DND-41 (cell line): ENCODE measurements around the gene MERTK.

Experiments used
- ATAC-seq: fragments of 200-7000 bp; cut with Tn5 transposase; 3 replicates; pipeline ENCODE4 v1.9.1; 2021; ENCODE audit warnings: low read depth; ENCODE audit not compliant: insufficient read depth
- DNase-seq: peaks from one replicate; pipeline ENCODE4 v3.0.0-alpha.2; 2020
- H2AFZ ChIP-seq: 2 replicates; pipeline ENCODE4 v1.6.0; 2012; ENCODE audit warnings: low read depth, low read length
- H3K27ac ChIP-seq: 2 replicates; pipeline ENCODE4 v1.5.1; 2012; ENCODE audit warnings: low read length, inconsistent platforms
- H3K27me3 ChIP-seq: fragments of 200-600 bp; sonication (generic); 2 replicates; pipeline ENCODE4 v1.6.0; 2012; ENCODE audit warnings: low read length, mild to moderate bottlenecking, inconsistent platforms; ENCODE audit not compliant: insufficient read depth, poor library complexity
- H3K36me3 ChIP-seq: 2 replicates; pipeline ENCODE4 v1.5.1; 2012; ENCODE audit warnings: low read length, inconsistent platforms; ENCODE audit not compliant: insufficient read depth
- H3K4me1 ChIP-seq: 2 replicates; pipeline ENCODE4 v1.5.1; 2012; ENCODE audit warnings: mild to moderate bottlenecking, low read length; ENCODE audit not compliant: insufficient read depth
- H3K4me2 ChIP-seq: 2 replicates; pipeline ENCODE4 v1.6.0; 2012; ENCODE audit warnings: mild to moderate bottlenecking, moderate library complexity, low read length, inconsistent platforms; ENCODE audit not compliant: insufficient read depth
- H3K4me3 ChIP-seq, 2 experiments: fragments of 200-600 bp in 1 of 2; shearing (Covaris generic) in 1 of 2; 2 replicates each; pipeline ENCODE4 v1.5.1; 2012 to 2016; ENCODE audit warnings: inconsistent platforms in 2 of 2, low read length in 2 of 2, mild to moderate bottlenecking in 2 of 2, low read depth in 1 of 2, moderate library complexity in 1 of 2
- H3K79me2 ChIP-seq: 2 replicates; pipeline ENCODE4 v1.6.0; 2012; ENCODE audit warnings: low read length, inconsistent platforms; ENCODE audit not compliant: insufficient read depth
- H3K9ac ChIP-seq: 2 replicates; pipeline ENCODE4 v1.6.0; 2012; ENCODE audit warnings: low read depth, mild to moderate bottlenecking, inconsistent platforms, low read length, moderate library complexity
- H3K9me3 ChIP-seq: 2 replicates; pipeline ENCODE4 v1.5.1; 2012; ENCODE audit warnings: low read length, moderate library complexity, mild to moderate bottlenecking, inconsistent platforms; ENCODE audit not compliant: insufficient read depth, severe bottlenecking
- H4K20me1 ChIP-seq: 2 replicates; pipeline ENCODE4 v1.6.0; 2012; ENCODE audit warnings: low read length; ENCODE audit not compliant: insufficient read depth
- CTCF ChIP-seq: IDR thresholded peaks from 2 replicates; pipeline ENCODE4 v1.5.1; 2012; ENCODE audit warnings: borderline replicate concordance, low read length, moderate library complexity, mild to moderate bottlenecking; ENCODE audit not compliant: poor library complexity, severe bottlenecking; ENCODE audit errors: extremely low read depth
- EZH2 ChIP-seq: IDR thresholded peaks from 3 replicates; pipeline ENCODE4 v1.6.1; 2012; ENCODE audit warnings: borderline replicate concordance, low read depth, mild to moderate bottlenecking, moderate library complexity, low read length, inconsistent platforms; ENCODE audit not compliant: severe bottlenecking

The MERTK gene

GRCh38 chr2:111990375-111990774 lies 92.0 kb downstream of the MERTK start:
- no peaks in the 10 kb centered on the region for H3K4me1 ChIP-seq
- ATAC-seq, result no peak

GRCh38 chr2:111990856-111991255 lies 92.4 kb downstream of the MERTK start:
- DNase-seq (no peak), ATAC-seq (no peak)
- TF ChIP-seq EZH2 (no peak), CTCF (no peak)
- H3K79me2 ChIP-seq, result no peaks in the 10 kb centered on the region
- H3K27me3 ChIP-seq, result no peaks in the 10 kb centered on the region
- no peaks in the 10 kb centered on the region for H4K20me1 ChIP-seq
- no peak overlapping the region for H3K4me3 ChIP-seq
- H3K9ac ChIP-seq, result no peak overlapping the region
- H3K36me3 ChIP-seq, result no peaks in the 10 kb centered on the region
- H3K4me1 ChIP-seq, result no peaks in the 10 kb centered on the region
- no peaks in the 10 kb centered on the region for H3K9me3 ChIP-seq
- H3K4me2 ChIP-seq, result no peak overlapping the region
- no peak overlapping the region for H3K27ac ChIP-seq
- no peak overlapping the region for H2AFZ ChIP-seq

More at GRCh38 chr2:111990375-111990774, 92.0 kb downstream of the MERTK start:
- Histone ChIP-seq H3K36me3 (no peaks in the 10 kb centered on the region), H3K79me2 (no peaks in the 10 kb centered on the region), H2AFZ (no peak overlapping the region), H3K27me3 (no peaks in the 10 kb centered on the region), H3K27ac (no peak overlapping the region), H3K4me3 (no peak overlapping the region), H3K9me3 (no peaks in the 10 kb centered on the region), H3K4me2 (no peak overlapping the region), H3K9ac (no peak overlapping the region), H4K20me1 (no peaks in the 10 kb centered on the region)
- no peak for TF ChIP-seq EZH2
- TF ChIP-seq CTCF, result no peak
- no peak for DNase-seq

GRCh38 chr2:111994042-111994441 lies 95.6 kb downstream of the MERTK start:
- DNase-seq, result no peak
- no peaks in the 10 kb centered on the region for H3K36me3 ChIP-seq
- no peaks in the 10 kb centered on the region for H3K27me3 ChIP-seq
- no peaks in the 10 kb centered on the region for H3K79me2 ChIP-seq
- no peak overlapping the region for H3K9ac ChIP-seq
- H3K4me1 ChIP-seq, result no peaks in the 10 kb centered on the region
- no peak overlapping the region for H3K27ac ChIP-seq
- no peak overlapping the region for H2AFZ ChIP-seq
- H4K20me1 ChIP-seq, result no peaks in the 10 kb centered on the region
- no peaks in the 10 kb centered on the region for H3K9me3 ChIP-seq
- H3K4me3 ChIP-seq, result no peak overlapping the region
- no peak overlapping the region for H3K4me2 ChIP-seq
- ATAC-seq, result no peak
- TF ChIP-seq CTCF (no peak), EZH2 (no peak)

- H3K27me3 ChIP-seq, result no peaks in the 10 kb centered on the region
- H3K4me3 ChIP-seq, result no peak overlapping the region
- H3K79me2 ChIP-seq, result no peaks in the 10 kb centered on the region
- H3K4me2 ChIP-seq, result no peak overlapping the region
- H3K9me3 ChIP-seq, result no peaks in the 10 kb centered on the region
- H3K36me3 ChIP-seq, result no peaks in the 10 kb centered on the region
- TF ChIP-seq EZH2, result no peak
- TF ChIP-seq CTCF, result no peak
- H3K4me1 ChIP-seq, result no peaks in the 10 kb centered on the region
- no peak overlapping the region for H3K27ac ChIP-seq
- H4K20me1 ChIP-seq, result no peaks in the 10 kb centered on the region
- no peak overlapping the region for H2AFZ ChIP-seq
- H3K9ac ChIP-seq, result no peak overlapping the region
- no peak for ATAC-seq
- DNase-seq, result no peak
Measured at GRCh38 chr2:111995148-111995547, 96.7 kb downstream of the MERTK start.
